Ishikawa (cell line): ENCODE data around the gene SUDS3.

ENCODE experiments used
- CEBPB ChIP-seq: IDR thresholded peaks from 2 replicates; pipeline ENCODE4 v1.6.1; 2012
- CREB1 ChIP-seq: IDR thresholded peaks from 2 replicates; pipeline ENCODE4 v1.6.1; 2012; ENCODE audit warnings: low read depth
- EGR1 ChIP-seq: IDR thresholded peaks from 2 replicates; pipeline ENCODE4 v1.6.1; 2012
- EP300 ChIP-seq: IDR thresholded peaks from 2 replicates; pipeline ENCODE4 v1.6.1; 2012; ENCODE audit warnings: borderline replicate concordance
- FOXM1 ChIP-seq: IDR thresholded peaks from 2 replicates; pipeline ENCODE4 v1.6.1; 2012; ENCODE audit warnings: low read depth, borderline replicate concordance
- MAX ChIP-seq: IDR thresholded peaks from 2 replicates; pipeline ENCODE4 v1.6.1; 2012
- NFIC ChIP-seq: IDR thresholded peaks from 2 replicates; pipeline ENCODE4 v1.6.1; 2012
- RAD21 ChIP-seq: IDR thresholded peaks from 2 replicates; pipeline ENCODE4 v1.6.1; 2012; ENCODE audit warnings: low read depth
- TAF1 ChIP-seq: IDR thresholded peaks from 2 replicates; pipeline ENCODE4 v1.6.1; 2012; ENCODE audit warnings: low read depth, mild to moderate bottlenecking
- TCF12 ChIP-seq: IDR thresholded peaks from 2 replicates; pipeline ENCODE4 v1.6.1; 2012; ENCODE audit warnings: low read depth
- TEAD4 ChIP-seq: IDR thresholded peaks from 2 replicates; pipeline ENCODE4 v1.6.1; 2012
- USF1 ChIP-seq: IDR thresholded peaks from 2 replicates; pipeline ENCODE4 v1.6.1; 2012
- YY1 ChIP-seq: IDR thresholded peaks from 2 replicates; pipeline ENCODE4 v1.6.1; 2012; ENCODE audit warnings: low read depth
- ZBTB7A ChIP-seq: IDR thresholded peaks from 2 replicates; pipeline ENCODE4 v1.6.1; 2012; ENCODE audit warnings: low read depth
- TF ChIP-seq, protein P1 (sequence below): IDR thresholded peaks from 2 replicates; pipeline ENCODE4 v1.6.1; 2012; ENCODE audit warnings: low read depth, mild to moderate bottlenecking

Gene SUDS3

DNA sequence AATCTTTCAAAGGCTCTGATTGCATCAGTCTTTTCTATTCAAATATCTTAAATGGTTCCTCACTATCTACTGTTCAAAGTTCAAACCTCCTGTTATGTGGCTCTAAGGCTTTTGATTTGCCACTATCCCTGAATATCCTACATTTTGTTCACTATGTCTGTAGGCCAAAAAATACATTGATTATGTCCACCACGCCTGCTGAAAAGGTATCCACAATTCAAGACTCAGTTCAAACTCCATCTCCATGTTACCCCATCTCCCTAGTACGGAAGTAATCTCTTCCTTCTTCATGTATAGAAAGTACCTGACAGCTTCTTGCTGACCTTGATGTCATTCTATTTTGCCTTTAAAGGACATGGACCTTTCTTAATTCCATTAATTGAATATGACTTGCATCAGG lies 28.4 kb upstream of the SUDS3 start:
- TF ChIP-seq TCF12 (no peak), MAX (no peak), EP300 (no peak), FOXM1 (no peak), CEBPB (no peak), ZBTB7A (no peak)

DNA sequence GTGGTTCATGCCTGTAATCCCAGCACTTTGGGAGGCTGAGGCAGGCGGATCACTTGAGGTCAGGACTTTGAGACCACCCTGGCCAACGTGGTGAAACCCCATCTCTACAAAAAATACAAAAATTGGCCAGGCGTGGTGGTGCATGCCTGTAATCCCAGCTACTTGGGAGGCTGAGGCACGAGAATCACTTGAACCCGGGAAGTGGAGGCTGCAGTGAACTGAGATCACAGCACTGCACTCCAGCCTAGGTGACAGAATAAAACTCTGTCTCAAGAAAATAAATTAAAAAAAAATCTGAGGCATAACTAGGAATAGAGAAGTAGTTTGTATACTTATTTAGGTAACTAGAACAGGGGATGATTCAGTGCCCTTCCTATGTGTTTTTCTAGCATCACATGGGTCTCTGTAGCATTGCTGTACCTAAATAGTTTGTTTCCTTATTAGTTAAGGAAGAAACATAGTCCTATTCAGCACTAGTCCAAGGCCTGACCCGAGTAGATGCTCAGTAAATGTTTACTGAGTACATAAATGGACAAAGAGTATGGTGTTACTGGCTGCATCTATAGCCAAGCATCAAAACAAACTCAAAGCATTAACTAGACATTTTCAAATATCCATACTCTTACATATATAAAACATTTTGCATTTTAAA lies 25.3 kb upstream of the SUDS3 start:
- no peak for TF ChIP-seq CREB1

DNA sequence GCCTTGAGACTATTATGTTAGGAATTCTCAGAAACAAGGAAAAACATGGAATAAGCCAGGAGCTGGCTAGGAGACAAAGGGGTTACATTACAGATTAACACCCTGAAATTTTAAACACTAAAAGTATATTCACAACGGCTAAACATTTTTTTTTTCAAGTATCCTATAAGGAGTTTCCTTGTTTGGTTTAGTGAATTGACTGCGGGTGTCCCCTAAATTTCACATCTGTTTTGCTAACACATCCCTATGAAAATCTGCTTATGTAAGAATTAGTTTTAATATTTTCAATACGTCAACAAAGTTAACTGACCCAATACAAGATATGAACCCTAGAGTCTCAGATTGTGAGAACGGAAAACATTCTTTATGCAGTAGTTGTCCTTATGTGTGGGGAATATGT lies 22.6 kb upstream of the SUDS3 start:
- TF ChIP-seq EP300 (no peak), ZBTB7A (no peak), RAD21 (no peak), NFIC (no peak), EGR1 (no peak), FOXM1 (no peak), TAF1 (no peak), USF1 (no peak), CEBPB (no peak), TCF12 (no peak), TEAD4 (no peak), YY1 (no peak), CREB1 (no peak), MAX (no peak)
- TF ChIP-seq, protein P1, sequence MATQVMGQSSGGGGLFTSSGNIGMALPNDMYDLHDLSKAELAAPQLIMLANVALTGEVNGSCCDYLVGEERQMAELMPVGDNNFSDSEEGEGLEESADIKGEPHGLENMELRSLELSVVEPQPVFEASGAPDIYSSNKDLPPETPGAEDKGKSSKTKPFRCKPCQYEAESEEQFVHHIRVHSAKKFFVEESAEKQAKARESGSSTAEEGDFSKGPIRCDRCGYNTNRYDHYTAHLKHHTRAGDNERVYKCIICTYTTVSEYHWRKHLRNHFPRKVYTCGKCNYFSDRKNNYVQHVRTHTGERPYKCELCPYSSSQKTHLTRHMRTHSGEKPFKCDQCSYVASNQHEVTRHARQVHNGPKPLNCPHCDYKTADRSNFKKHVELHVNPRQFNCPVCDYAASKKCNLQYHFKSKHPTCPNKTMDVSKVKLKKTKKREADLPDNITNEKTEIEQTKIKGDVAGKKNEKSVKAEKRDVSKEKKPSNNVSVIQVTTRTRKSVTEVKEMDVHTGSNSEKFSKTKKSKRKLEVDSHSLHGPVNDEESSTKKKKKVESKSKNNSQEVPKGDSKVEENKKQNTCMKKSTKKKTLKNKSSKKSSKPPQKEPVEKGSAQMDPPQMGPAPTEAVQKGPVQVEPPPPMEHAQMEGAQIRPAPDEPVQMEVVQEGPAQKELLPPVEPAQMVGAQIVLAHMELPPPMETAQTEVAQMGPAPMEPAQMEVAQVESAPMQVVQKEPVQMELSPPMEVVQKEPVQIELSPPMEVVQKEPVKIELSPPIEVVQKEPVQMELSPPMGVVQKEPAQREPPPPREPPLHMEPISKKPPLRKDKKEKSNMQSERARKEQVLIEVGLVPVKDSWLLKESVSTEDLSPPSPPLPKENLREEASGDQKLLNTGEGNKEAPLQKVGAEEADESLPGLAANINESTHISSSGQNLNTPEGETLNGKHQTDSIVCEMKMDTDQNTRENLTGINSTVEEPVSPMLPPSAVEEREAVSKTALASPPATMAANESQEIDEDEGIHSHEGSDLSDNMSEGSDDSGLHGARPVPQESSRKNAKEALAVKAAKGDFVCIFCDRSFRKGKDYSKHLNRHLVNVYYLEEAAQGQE: no peak

GRCh38 chr12:118354903-118355302 lies 21.5 kb upstream of the SUDS3 start:
- TF ChIP-seq TCF12: no peak
- TF ChIP-seq USF1: no peak
- no peak for TF ChIP-seq FOXM1
- TF ChIP-seq RAD21: no peak
- TF ChIP-seq MAX: no peak
- no peak for TF ChIP-seq NFIC
- TF ChIP-seq EP300: no peak
- TF ChIP-seq ZBTB7A: no peak
- no peak for TF ChIP-seq CEBPB
- TF ChIP-seq, protein P1: no peak
- TF ChIP-seq CREB1: no peak
- no peak for TF ChIP-seq TAF1
- TF ChIP-seq TEAD4: no peak
- TF ChIP-seq YY1: no peak
- no peak for TF ChIP-seq EGR1

- TF ChIP-seq MAX: no peak
These were observed 20.5 kb upstream of the SUDS3 start for GRCh38 chr12:118355843-118356242.

DNA sequence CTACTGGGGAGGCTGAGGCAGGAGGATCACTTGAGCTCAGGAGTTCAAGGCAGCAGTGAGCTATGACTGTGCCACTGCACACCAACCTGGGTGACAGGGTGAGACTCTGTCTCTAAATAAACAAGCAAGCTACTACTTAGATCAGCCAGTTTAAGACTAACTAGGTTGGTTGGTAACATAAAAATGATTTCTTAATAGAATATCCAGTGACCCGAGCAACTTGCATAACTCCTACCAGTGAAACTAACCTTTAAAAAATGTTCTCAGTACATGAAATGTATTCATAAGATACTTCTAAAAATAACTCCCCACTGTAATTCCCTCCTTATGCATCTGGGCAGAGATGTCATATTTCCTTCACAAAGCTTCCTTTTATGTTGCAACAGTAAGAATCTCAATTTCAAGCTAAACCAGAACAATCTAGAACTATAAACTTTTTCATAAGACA lies 19.5 kb upstream of the SUDS3 start:
- TF ChIP-seq YY1: no peak
- TF ChIP-seq CREB1: no peak
- TF ChIP-seq MAX: no peak
- TF ChIP-seq CEBPB: no peak
- TF ChIP-seq, protein P1: no peak
- TF ChIP-seq USF1: no peak
- TF ChIP-seq EGR1: no peak
- TF ChIP-seq TAF1: no peak
- no peak for TF ChIP-seq TCF12
